ENCODE measurements around the gene FLYWCH1. TPM values are rescaled to one million over a fixed set of nuclear protein-coding genes. Genes with fewer than 3 reads are reported as not detected.

FLYWCH1 gene
- total and polyA plus RNA-seq, 9 of the 15 experiments (the other 6 are each of a cell fraction or from before 2014, with no cell fraction given) = 0.18 to 33.6 (median 11.3) TPM

DNA sequence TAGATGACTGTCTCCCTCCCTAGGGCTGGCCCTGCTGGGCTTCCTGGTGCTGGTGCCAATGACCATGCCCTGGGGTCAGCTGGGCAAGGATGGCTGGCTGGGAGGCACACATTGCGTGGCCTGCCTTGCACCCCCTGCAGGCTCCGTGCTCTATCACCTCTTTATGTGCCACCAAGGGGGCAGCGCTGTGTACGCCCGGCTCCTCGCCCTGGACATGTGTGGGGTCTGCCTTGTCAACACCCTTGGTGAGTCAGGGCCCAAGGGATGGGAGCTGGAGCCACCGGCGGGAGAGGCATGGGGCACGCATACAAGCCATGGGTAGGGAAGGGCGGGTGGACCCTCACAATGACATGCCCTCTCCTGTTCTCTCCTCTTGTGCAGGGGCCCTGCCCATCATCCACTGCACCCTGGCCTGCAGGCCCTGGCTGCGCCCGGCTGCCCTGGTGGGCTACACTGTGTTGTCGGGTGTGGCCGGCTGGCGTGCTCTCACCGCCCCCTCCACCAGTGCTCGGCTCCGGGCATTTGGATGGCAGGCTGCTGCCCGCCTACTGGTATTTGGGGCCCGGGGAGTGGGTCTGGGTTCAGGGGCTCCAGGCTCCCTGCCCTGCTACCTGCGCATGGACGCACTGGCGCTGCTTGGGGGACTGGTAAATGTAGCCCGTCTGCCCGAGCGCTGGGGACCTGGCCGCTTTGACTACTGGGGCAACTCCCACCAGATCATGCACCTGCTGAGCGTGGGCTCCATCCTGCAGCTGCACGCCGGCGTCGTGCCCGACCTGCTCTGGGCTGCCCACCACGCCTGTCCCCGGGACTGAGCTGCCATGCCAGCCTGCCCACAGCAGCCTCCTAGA, 59.6 kb downstream of the FLYWCH1 start:
- ChIA-PET POLR2A (interaction anchor here (0.5 to 2.1 kb wide), 5 partner anchors 7 to 32 kb away, joined by 3 to 17 read pairs (median 3); partner anchors contain the start of genes KREMEN2 and PKMYT1), CTCF (ENCODE audit: low intra/inter-chr PET ratio) (no interaction called here)
- Histone ChIP-seq H3K4me2 (ENCODE audit: insufficient read depth, low read length) (peak overlapping the region; percentile 78), H3K9ac (ENCODE audit: insufficient read depth in 1 of 2, low read depth in 2 of 2, low read length in 2 of 2) (peak overlapping the region; percentile 77 to 99; a peak in 3 of 4 replicates), H3K79me2 (ENCODE audit: control insufficient read depth, insufficient read depth, low read length) (peaks cover 25% of the 10 kb centered on the region), H3K27me3 (ENCODE audit: control insufficient read depth in 2 of 2, insufficient read depth in 2 of 2, low read length in 2 of 2) (no peaks in the 10 kb centered on the region), H3K27ac (ENCODE audit: extremely low read depth, low read depth, low read length) (peak overlapping the region; percentile 84; the same call in 1 of the 3 replicates), H3K4me3 (peak overlapping the region; percentile 96; the same call in 1 of the 2 replicates), H3K9me3 (replicated peaks; ENCODE audit: control insufficient read depth, insufficient read depth, low read depth, low read length) (no peaks in the 10 kb centered on the region), H3K36me3 (ENCODE audit: control insufficient read depth, insufficient read depth, low read length) (peaks cover 56% of the 10 kb centered on the region; the same call in 2 of the 3 replicates), H2AFZ (ENCODE audit: low read depth, low read length) (no peak overlapping the region), H3K4me1 (replicated peaks in 1 of 2; ENCODE audit: control insufficient read depth in 2 of 2, insufficient read depth in 2 of 2, low read length in 2 of 2) (peaks cover 15 to 97% of the 10 kb centered on the region in 2 experiments), H4K20me1 (replicated peaks; ENCODE audit: control insufficient read depth, insufficient read depth, low read length) (peaks cover 25% of the 10 kb centered on the region), H3K9me1 (ENCODE audit: control insufficient read depth, insufficient read depth, low read length) (peaks cover 3% of the 10 kb centered on the region)
- DNase-seq (ENCODE audit: extremely low read depth in 1 of 4, low spot score in 3 of 4) = no peak
- WGBS (ENCODE audit: insufficient coverage, low coverage, missing lambda C conversion rate) = 86% methylated on average over 35 of the region's 35 CpGs
- no peak for FAIRE-seq
- in situ Hi-C loops (cut with MboI) (no loop called here), intact Hi-C loops (cut with micrococcal nuclease) (no loop called here)
- no peak for ATAC-seq
- BruUV-seq (replicated peaks) = no TSS peak
- TF ChIP-seq RBM22 (IDR thresholded peaks at IDR 0.05; ENCODE audit: low read depth, low read length, poor library complexity, severe bottlenecking) (peak; percentile 91), KAT8 (IDR thresholded peaks at IDR 0.05; ENCODE audit: low read depth) (no peak), CBX8 (IDR thresholded peaks at IDR 0.05; ENCODE audit: borderline replicate concordance, extremely low read depth, low read depth, low read length, poor library complexity, severe bottlenecking) (no peak), SUPT5H (IDR thresholded peaks at IDR 0.05) (peak; percentile 9; the same call in 1 of the 2 replicates), CSDE1 (IDR thresholded peaks at IDR 0.05) (no peak), MYNN (IDR thresholded peaks at IDR 0.05) (peak; percentile 7; the same call in 1 of the 2 replicates), MYNN (CRISPR knock-in tag; IDR thresholded peaks at IDR 0.05) (no peak), GTF2F1 (IDR thresholded peaks at IDR 0.05; ENCODE audit: low read depth, low read length) (no peak), POLR2G (IDR thresholded peaks at IDR 0.05; ENCODE audit: low read depth, low read length) (peak; percentile 87), CBX2 (IDR thresholded peaks at IDR 0.05; ENCODE audit: insufficient read depth, low read length, poor library complexity, severe bottlenecking) (no peak), FOS (IDR thresholded peaks at IDR 0.05; ENCODE audit: extremely low read depth, insufficient read length) (no peak), RBFOX2 (IDR thresholded peaks at IDR 0.05; ENCODE audit: low read depth, low read length) (peak; percentile 75), ASH1L (IDR thresholded peaks at IDR 0.05; ENCODE audit: borderline replicate concordance, low read depth, partially characterized antibody) (no peak), C11orf30 (IDR thresholded peaks at IDR 0.05; ENCODE audit: low read depth) (no peak)
- TF ChIP-seq, protein P1, sequence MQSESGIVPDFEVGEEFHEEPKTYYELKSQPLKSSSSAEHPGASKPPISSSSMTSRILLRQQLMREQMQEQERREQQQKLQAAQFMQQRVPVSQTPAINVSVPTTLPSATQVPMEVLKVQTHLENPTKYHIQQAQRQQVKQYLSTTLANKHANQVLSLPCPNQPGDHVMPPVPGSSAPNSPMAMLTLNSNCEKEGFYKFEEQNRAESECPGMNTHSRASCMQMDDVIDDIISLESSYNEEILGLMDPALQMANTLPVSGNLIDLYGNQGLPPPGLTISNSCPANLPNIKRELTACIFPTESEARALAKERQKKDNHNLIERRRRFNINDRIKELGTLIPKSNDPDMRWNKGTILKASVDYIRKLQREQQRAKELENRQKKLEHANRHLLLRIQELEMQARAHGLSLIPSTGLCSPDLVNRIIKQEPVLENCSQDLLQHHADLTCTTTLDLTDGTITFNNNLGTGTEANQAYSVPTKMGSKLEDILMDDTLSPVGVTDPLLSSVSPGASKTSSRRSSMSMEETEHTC (IDR thresholded peaks at IDR 0.05) = no peak
- TF ChIP-seq, protein P2, sequence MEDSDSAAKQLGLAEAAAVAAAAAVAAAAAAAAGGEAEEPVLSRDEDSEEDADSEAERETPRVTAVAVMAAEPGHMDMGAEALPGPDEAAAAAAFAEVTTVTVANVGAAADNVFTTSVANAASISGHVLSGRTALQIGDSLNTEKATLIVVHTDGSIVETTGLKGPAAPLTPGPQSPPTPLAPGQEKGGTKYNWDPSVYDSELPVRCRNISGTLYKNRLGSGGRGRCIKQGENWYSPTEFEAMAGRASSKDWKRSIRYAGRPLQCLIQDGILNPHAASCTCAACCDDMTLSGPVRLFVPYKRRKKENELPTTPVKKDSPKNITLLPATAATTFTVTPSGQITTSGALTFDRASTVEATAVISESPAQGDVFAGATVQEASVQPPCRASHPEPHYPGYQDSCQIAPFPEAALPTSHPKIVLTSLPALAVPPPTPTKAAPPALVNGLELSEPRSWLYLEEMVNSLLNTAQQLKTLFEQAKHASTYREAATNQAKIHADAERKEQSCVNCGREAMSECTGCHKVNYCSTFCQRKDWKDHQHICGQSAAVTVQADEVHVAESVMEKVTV (CRISPR knock-in tag; IDR thresholded peaks at IDR 0.05) = no peak
- TF ChIP-seq, protein P3, sequence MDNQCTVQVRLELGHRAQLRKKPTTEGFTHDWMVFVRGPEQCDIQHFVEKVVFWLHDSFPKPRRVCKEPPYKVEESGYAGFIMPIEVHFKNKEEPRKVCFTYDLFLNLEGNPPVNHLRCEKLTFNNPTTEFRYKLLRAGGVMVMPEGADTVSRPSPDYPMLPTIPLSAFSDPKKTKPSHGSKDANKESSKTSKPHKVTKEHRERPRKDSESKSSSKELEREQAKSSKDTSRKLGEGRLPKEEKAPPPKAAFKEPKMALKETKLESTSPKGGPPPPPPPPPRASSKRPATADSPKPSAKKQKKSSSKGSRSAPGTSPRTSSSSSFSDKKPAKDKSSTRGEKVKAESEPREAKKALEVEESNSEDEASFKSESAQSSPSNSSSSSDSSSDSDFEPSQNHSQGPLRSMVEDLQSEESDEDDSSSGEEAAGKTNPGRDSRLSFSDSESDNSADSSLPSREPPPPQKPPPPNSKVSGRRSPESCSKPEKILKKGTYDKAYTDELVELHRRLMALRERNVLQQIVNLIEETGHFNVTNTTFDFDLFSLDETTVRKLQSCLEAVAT (IDR thresholded peaks at IDR 0.05) = no peak

Measured in K562 (cell line).